ENCODE measurements around the gene TRIM31.

The TRIM31 gene

GRCh38 chr6:30087876-30088275, 25.0 kb downstream of the TRIM31 start:
- in situ Hi-C loops (cut with MboI; ENCODE audit: low sequenced_read_pairs): no loop called here

- in situ Hi-C loops (cut with MboI; ENCODE audit: low sequenced_read_pairs): no loop called here
Observed at GRCh38 chr6:30077218-30077617, 35.7 kb downstream of the TRIM31 start.

- in situ Hi-C loops (cut with MboI; ENCODE audit: low sequenced_read_pairs): no loop called here
Observed at GRCh38 chr6:30075790-30076732, 36.8 kb downstream of the TRIM31 start.

- in situ Hi-C loops (cut with MboI; ENCODE audit: low sequenced_read_pairs): no loop called here
Observed at GRCh38 chr6:30075094-30075789, 37.6 kb downstream of the TRIM31 start, which contains the start of gene RNF39. RNF39 (minus strand) TSS chr6:30075769; CDS start chr6:30075585, 184 bp downstream.

- in situ Hi-C loops (cut with MboI; ENCODE audit: low sequenced_read_pairs): no loop called here
Observed at GRCh38 chr6:30074331-30075093, 38.4 kb downstream of the TRIM31 start.

- in situ Hi-C loops (cut with MboI; ENCODE audit: low sequenced_read_pairs): no loop called here
Observed at GRCh38 chr6:30073489-30074235, 39.2 kb downstream of the TRIM31 start.

- in situ Hi-C loops (cut with MboI; ENCODE audit: low sequenced_read_pairs): no loop called here
Observed at GRCh38 chr6:30071858-30072257, 41.0 kb downstream of the TRIM31 start.

GRCh38 chr6:30071081-30071818, 41.6 kb downstream of the TRIM31 start:
- in situ Hi-C loops (cut with MboI; ENCODE audit: low sequenced_read_pairs): no loop called here

GRCh38 chr6:30067460-30068139, 45.3 kb downstream of the TRIM31 start:
- in situ Hi-C loops (cut with MboI; ENCODE audit: low sequenced_read_pairs): no loop called here

- in situ Hi-C loops (cut with MboI; ENCODE audit: low sequenced_read_pairs): no loop called here
Observed at GRCh38 chr6:30066577-30067459, 46.1 kb downstream of the TRIM31 start, which contains the start of gene PPP1R11. PPP1R11 (plus strand) TSS chr6:30067198; CDS start chr6:30067411, 213 bp downstream.

- in situ Hi-C loops (cut with MboI; ENCODE audit: low sequenced_read_pairs): no loop called here
Observed at GRCh38 chr6:30066082-30066481, 46.8 kb downstream of the TRIM31 start.

- in situ Hi-C loops (cut with MboI; ENCODE audit: low sequenced_read_pairs): no loop called here
Observed at GRCh38 chr6:30063315-30063714, 49.6 kb downstream of the TRIM31 start.

GRCh38 chr6:30062471-30063178, 50.3 kb downstream of the TRIM31 start:
- in situ Hi-C loops (cut with MboI; ENCODE audit: low sequenced_read_pairs): no loop called here

- in situ Hi-C loops (cut with MboI; ENCODE audit: low sequenced_read_pairs): no loop called here
Observed at GRCh38 chr6:30061858-30062458, 50.9 kb downstream of the TRIM31 start.

- in situ Hi-C loops (cut with MboI; ENCODE audit: low sequenced_read_pairs): no loop called here
Observed at GRCh38 chr6:30061092-30061857, 51.6 kb downstream of the TRIM31 start, which contains the start of gene POLR1H. POLR1H (plus strand) TSS chr6:30061265; CDS start chr6:30061525, 260 bp downstream.

- in situ Hi-C loops (cut with MboI; ENCODE audit: low sequenced_read_pairs): no loop called here
Observed at GRCh38 chr6:30060606-30061091, 52.2 kb downstream of the TRIM31 start.
